SK-N-SH treated with all-trans-retinoic acid at 6 μM for 48 hours (cell line): ENCODE results near the gene STOML2.

ENCODE experiments used
- ATAC-seq: fragments of 200-7000 bp; cut with Tn5 transposase; 3 replicates; pipeline ENCODE4 v1.9.1; 2020; ENCODE audit warnings: mild to moderate bottlenecking, moderate library complexity
- ARNTL ChIP-seq: fragments of 450-650 bp; formaldehyde crosslinking; IDR thresholded peaks from 2 replicates; pipeline ENCODE4 v1.5.0; 2020; ENCODE audit warnings: low read depth, mild to moderate bottlenecking, moderate library complexity, borderline replicate concordance
- BACH2 ChIP-seq: fragments of 250-450 bp; sonication (Bioruptor Pico); IDR thresholded peaks from 2 replicates; pipeline ENCODE4 v1.9.0; 2021; ENCODE audit warnings: mild to moderate bottlenecking, borderline replicate concordance
- CREB5 ChIP-seq: fragments of 250-450 bp; sonication (Bioruptor Pico); IDR thresholded peaks from 2 replicates; pipeline ENCODE4 v1.5.1; 2020; ENCODE audit warnings: low read depth, mild to moderate bottlenecking, moderate library complexity
- CSDC2 ChIP-seq: fragments of 250-450 bp; sonication (Bioruptor Pico); IDR thresholded peaks from 2 replicates; pipeline ENCODE4 v1.5.0; 2020; ENCODE audit warnings: mild to moderate bottlenecking, moderate library complexity
- ESRRG ChIP-seq: fragments of 250-450 bp; sonication (Bioruptor Pico); IDR thresholded peaks from 2 replicates; pipeline ENCODE4 v1.6.1; 2021; ENCODE audit warnings: mild to moderate bottlenecking
- GLIS3 ChIP-seq: fragments of 250-450 bp; sonication (Bioruptor Pico); IDR thresholded peaks from 2 replicates; pipeline ENCODE4 v1.5.0; 2020; ENCODE audit warnings: mild to moderate bottlenecking, moderate library complexity
- ISL1 ChIP-seq: fragments of 250-450 bp; sonication (Bioruptor Pico); IDR thresholded peaks from 2 replicates; pipeline ENCODE4 v2.1.2; 2022; ENCODE audit warnings: mild to moderate bottlenecking, moderate library complexity
- OSR1 ChIP-seq: fragments of 250-450 bp; sonication (Bioruptor Pico); IDR thresholded peaks from 2 replicates; pipeline ENCODE4 v1.8.0; 2022; ENCODE audit warnings: moderate library complexity, mild to moderate bottlenecking, inconsistent platforms
- PATZ1 ChIP-seq: fragments of 250-450 bp; sonication (Bioruptor Pico); IDR thresholded peaks from 2 replicates; pipeline ENCODE4 v1.8.0; 2020; ENCODE audit warnings: mild to moderate bottlenecking, moderate library complexity, borderline replicate concordance
- POU6F1 ChIP-seq: fragments of 250-450 bp; sonication (Bioruptor Pico); IDR thresholded peaks from 2 replicates; pipeline ENCODE4 v1.8.0; 2021; ENCODE audit warnings: low read depth, mild to moderate bottlenecking, moderate library complexity, borderline replicate concordance
- PPARA ChIP-seq: fragments of 250-450 bp; sonication (Bioruptor Pico); IDR thresholded peaks from 2 replicates; pipeline ENCODE4 v1.5.0; 2020; ENCODE audit warnings: mild to moderate bottlenecking, borderline replicate concordance
- RARB ChIP-seq: fragments of 250-450 bp; sonication (Bioruptor Pico); IDR thresholded peaks from 2 replicates; pipeline ENCODE4 v1.8.0; 2021; ENCODE audit warnings: mild to moderate bottlenecking, moderate library complexity
- SNAI2 ChIP-seq: fragments of 250-450 bp; sonication (Bioruptor Pico); IDR thresholded peaks from 2 replicates; pipeline ENCODE4 v1.5.0; 2020; ENCODE audit warnings: mild to moderate bottlenecking, moderate library complexity
- TCF4 ChIP-seq: fragments of 250-450 bp; sonication (Bioruptor Pico); IDR thresholded peaks from 2 replicates; pipeline ENCODE4 v1.8.0; 2021; ENCODE audit warnings: mild to moderate bottlenecking, moderate library complexity, borderline replicate concordance
- TOX ChIP-seq: fragments of 250-450 bp; sonication (Bioruptor Pico); IDR thresholded peaks from 2 replicates; pipeline ENCODE4 v1.8.0; 2021; ENCODE audit warnings: mild to moderate bottlenecking, moderate library complexity, borderline replicate concordance
- TSHZ2 ChIP-seq: fragments of 250-450 bp; sonication (Bioruptor Pico); IDR thresholded peaks from 2 replicates; pipeline ENCODE4 v1.5.0; 2020; ENCODE audit warnings: mild to moderate bottlenecking, moderate library complexity
- ZC3H10 ChIP-seq: fragments of 250-450 bp; sonication (Bioruptor Pico); IDR thresholded peaks from 2 replicates; pipeline ENCODE4 v1.5.1; 2021; ENCODE audit warnings: mild to moderate bottlenecking, moderate library complexity
- ZFP3 ChIP-seq: fragments of 250-450 bp; sonication (Bioruptor Pico); IDR thresholded peaks from 2 replicates; pipeline ENCODE4 v1.5.0; 2020; ENCODE audit warnings: mild to moderate bottlenecking, moderate library complexity
- ZFP30 ChIP-seq: fragments of 450-650 bp; formaldehyde crosslinking; IDR thresholded peaks from 2 replicates; pipeline ENCODE4 v1.5.0; 2022; ENCODE audit warnings: mild to moderate bottlenecking, moderate library complexity
- ZNF70 ChIP-seq: fragments of 450-650 bp; formaldehyde crosslinking; IDR thresholded peaks from 2 replicates; pipeline ENCODE4 v1.5.0; 2020; ENCODE audit warnings: mild to moderate bottlenecking, moderate library complexity
- ZNF8 ChIP-seq: fragments of 450-650 bp; formaldehyde crosslinking; IDR thresholded peaks from 2 replicates; pipeline ENCODE4 v1.5.0; 2020; ENCODE audit warnings: mild to moderate bottlenecking, moderate library complexity

Gene STOML2

GRCh38 chr9:35091536-35091935, 11.4 kb downstream of the STOML2 start:
- TF ChIP-seq TSHZ2: no peak
- TF ChIP-seq BACH2: no peak
- TF ChIP-seq SNAI2: no peak
- no peak for TF ChIP-seq ESRRG (CRISPR knock-in tag)
- no peak for TF ChIP-seq POU6F1 (CRISPR knock-in tag)
- no peak for TF ChIP-seq GLIS3
- TF ChIP-seq TCF4 (CRISPR knock-in tag): no peak
- no peak for TF ChIP-seq RARB (CRISPR knock-in tag)
- TF ChIP-seq ARNTL (CRISPR knock-in tag): no peak
- TF ChIP-seq TOX (CRISPR knock-in tag): no peak
- TF ChIP-seq CREB5 (CRISPR knock-in tag): no peak
- no peak for TF ChIP-seq ZFP3 (CRISPR knock-in tag)
- TF ChIP-seq PPARA (CRISPR knock-in tag): no peak
- TF ChIP-seq PATZ1 (CRISPR knock-in tag): no peak
- TF ChIP-seq OSR1 (CRISPR knock-in tag): no peak
- TF ChIP-seq ZNF8 (CRISPR knock-in tag): no peak
- TF ChIP-seq CSDC2 (CRISPR knock-in tag): no peak
- no peak for TF ChIP-seq ZNF70 (CRISPR knock-in tag)
- no peak for ATAC-seq

- TF ChIP-seq ARNTL (CRISPR knock-in tag): no peak
- TF ChIP-seq ZNF8 (CRISPR knock-in tag): no peak
- TF ChIP-seq ZFP30 (CRISPR knock-in tag): no peak
- no peak for TF ChIP-seq ZC3H10 (CRISPR knock-in tag)
- TF ChIP-seq POU6F1 (CRISPR knock-in tag): no peak
- TF ChIP-seq TSHZ2: no peak
- no peak for TF ChIP-seq GLIS3
- no peak for TF ChIP-seq TCF4 (CRISPR knock-in tag)
- no peak for TF ChIP-seq ISL1 (CRISPR knock-in tag)
- no peak for TF ChIP-seq PPARA (CRISPR knock-in tag)
- TF ChIP-seq OSR1 (CRISPR knock-in tag): no peak
- no peak for TF ChIP-seq RARB (CRISPR knock-in tag)
- TF ChIP-seq PATZ1 (CRISPR knock-in tag): no peak
- no peak for TF ChIP-seq SNAI2
- TF ChIP-seq ZFP3 (CRISPR knock-in tag): no peak
- ATAC-seq: no peak
Observed at GRCh38 chr9:35089434-35089833, 13.5 kb downstream of the STOML2 start.
